Occipital lobe (tissue), 2 donors: Measurements from ENCODE around the gene RPL18A. TPM values are rescaled to one million over a fixed set of nuclear protein-coding genes. Genes with fewer than 3 reads are reported as not detected.
"Not testable (repeated sequence)": the region's sequence is repeated elsewhere in the genome, so short reads cannot be mapped to it uniquely, and the experiment has no call there.

ENCODE experiments used
- DNase-seq: peaks from one replicate; lab custom pipeline; 2025; lab: John Stamatoyannopoulos, UW
- total RNA-seq: library from RNA; depleted of rRNA; stranded (reverse); fragments of >200 nt; gene quantifications from one replicate; pipeline ENCODE4 v1.2.3, GENCODE V29; 2014

Gene RPL18A
- total RNA-seq, 1 donor from 2014 or later, result 612 TPM

GRCh38 chr19:17866312-17866963 is 6.7 kb downstream of the RPL18A start:
- no peak for DNase-seq

DNA sequence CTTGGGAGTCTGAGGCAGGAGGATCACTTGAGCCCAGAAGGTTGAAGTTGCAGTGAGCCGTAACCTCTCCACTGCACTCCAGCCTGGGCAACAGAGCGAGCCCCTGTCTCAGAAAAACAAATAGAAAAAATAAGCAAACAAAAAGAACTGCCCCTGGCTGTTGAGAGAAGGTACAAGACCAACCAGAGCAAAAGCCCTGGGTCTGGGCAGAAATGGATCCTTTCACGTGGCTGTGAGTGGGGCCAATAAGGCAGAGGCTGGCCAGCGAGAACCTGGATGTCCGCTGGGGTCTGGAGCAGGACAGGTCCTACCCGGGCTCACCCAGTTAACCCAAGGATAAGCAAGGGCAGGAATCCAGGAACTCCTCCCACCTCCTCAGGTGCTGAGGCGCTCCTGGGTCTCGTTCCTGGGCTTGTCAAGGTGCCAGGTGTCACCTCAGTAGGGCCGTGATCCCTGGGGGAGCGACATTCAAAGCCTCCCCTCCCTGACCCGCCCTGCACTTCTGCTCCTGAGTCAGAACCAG is 7.3 kb downstream of the RPL18A start:
- DNase-seq, result no peak

DNA sequence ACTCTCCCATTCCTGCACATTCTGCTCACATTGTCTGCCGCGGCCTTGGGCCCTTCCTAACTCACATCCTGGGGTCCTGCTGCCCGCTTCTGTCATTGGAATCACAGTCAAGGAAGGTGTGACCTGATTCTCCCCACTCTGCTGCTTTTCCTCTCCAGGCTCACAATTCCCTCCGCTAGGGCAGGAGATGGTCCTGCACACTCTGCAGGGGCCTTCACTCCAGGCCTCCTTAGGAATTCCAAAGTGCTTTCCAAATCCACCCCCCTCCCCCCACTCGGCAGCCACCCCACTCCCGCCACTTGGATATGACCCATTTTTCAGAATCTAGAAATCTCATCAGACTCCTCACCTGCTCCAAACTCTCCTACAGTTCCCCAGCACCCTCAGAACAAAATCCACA is 9.0 kb downstream of the RPL18A start:
- DNase-seq, result no peak

DNA sequence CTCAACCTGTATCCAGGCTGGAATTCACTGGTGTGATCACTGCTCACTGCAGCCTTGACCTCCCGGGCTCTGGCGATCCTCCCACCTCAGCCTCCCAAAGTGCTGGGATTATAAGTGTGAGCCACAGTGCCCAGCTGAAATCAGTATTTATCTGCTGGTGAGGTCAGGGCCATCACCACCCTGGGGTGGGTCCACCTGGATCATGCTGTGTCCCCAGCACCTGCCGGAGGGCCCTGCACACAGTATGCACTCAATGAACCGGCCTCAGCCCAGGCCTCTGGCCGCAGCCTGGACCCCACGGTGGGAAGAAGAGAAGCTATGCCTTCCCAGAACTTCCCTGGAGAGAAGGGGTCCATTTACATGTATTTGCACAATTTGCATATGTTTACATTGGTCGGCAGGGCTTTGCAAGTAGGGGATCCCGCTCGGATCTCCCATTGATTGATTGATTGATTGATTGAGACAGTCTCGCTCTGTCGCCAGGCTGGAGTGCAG is 9.5 kb downstream of the RPL18A start:
- DNase-seq, result no peak

DNA sequence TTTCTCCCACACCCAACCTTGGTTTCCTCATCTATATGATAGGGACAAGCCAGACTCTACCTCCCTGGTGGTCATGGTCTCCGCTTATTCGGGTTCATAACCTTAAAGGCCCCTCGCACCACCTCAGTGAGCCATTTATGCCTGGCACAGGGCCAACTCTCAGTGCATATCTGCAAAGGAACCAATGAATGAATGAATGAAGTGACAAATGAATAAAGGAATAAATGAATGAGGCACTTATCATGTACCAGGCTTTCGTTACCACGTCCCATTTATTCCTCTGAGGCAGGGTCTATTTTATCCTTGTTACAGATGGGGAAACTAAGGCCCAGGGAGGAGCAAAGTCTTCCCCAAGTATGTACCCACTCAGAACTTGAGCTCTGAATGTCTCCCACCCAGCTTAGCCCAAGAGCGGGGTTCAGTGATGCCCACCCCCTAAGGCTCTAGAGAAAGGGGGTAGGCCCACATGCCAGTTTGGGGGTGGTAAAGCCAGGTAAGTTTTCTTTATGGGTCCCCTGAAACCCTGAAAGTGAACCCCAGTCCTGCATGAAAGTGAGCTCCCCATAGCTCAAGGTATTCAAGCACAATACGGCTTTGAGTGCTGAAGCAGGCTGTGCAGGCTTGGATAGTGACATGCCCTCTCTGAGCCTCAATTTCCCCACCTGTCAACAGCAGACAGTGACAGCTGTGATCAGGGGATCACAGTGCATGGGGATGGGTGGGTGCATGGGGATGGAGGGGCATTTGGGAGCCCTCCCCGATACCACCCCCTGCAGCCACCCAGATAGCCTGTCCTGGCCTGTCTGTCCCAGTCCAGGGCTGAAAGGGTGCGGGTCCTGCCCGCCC is 11.5 kb downstream of the RPL18A start:
- DNase-seq, result no peak

- no peak for DNase-seq
Observed at GRCh38 chr19:17871878-17872250, 12.2 kb downstream of the RPL18A start, which contains the start of gene SLC5A5. SLC5A5 (plus strand) TSS chr19:17871945; CDS start chr19:17872320, 375 bp downstream.

DNA sequence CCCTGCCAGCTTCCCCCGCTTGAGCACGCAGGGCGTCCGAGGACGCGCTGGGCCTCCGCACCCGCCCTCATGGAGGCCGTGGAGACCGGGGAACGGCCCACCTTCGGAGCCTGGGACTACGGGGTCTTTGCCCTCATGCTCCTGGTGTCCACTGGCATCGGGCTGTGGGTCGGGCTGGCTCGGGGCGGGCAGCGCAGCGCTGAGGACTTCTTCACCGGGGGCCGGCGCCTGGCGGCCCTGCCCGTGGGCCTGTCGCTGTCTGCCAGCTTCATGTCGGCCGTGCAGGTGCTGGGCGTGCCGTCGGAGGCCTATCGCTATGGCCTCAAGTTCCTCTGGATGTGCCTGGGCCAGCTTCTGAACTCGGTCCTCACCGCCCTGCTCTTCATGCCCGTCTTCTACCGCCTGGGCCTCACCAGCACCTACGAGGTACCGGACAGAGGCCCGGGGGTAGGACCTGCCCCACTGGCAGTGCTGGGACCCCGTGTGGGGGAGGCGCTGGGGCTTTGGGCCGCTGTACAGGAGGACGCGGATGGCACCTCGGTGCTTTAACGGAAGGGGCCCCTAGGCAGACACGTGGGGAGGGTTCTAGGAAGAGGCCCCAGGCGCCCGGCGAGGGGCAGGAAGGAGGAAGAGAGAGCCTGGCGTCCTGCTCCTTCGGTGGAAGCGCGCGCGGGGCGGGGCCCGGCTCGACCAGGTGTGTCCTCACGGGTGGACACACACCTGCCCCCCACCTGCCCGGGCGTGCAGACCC is 12.7 kb downstream of the RPL18A start:
- DNase-seq, result no peak

GRCh38 chr19:17873786-17874757 is 14.4 kb downstream of the RPL18A start:
- DNase-seq, result no peak

DNA sequence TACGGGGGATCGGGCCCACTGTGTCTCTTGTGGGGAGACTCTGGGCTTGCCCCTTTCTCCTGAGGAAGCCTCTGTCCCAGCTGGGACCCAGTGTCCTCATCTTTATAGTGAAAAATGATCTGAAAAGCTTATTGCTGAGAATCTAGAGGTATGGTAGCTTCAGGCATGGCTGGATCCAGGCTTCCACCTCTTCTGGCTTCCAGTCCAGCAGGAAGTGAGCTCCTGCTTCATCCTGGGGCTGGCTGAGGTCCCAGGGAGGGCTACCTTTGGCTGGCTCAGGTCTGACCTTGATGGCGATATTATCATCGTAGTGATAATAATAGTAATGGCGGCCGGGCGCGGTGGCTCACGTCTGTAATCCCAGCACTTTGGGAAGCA is 15.0 kb downstream of the RPL18A start:
- no peak for DNase-seq

DNA sequence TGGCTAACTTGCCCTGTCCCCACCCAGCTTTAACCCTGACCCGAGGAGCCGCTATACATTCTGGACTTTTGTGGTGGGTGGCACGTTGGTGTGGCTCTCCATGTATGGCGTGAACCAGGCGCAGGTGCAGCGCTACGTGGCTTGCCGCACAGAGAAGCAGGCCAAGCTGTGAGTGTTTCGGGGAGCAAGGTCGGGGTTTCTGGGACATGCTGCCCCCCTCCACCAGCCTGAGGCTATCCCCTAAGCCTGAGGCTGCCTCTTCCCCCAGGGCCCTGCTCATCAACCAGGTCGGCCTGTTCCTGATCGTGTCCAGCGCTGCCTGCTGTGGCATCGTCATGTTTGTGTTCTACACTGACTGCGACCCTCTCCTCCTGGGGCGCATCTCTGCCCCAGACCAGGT is 18.0 kb downstream of the RPL18A start:
- DNase-seq, result no peak

GRCh38 chr19:17879466-17879865 is 19.8 kb downstream of the RPL18A start:
- DNase-seq, result no peak

DNA sequence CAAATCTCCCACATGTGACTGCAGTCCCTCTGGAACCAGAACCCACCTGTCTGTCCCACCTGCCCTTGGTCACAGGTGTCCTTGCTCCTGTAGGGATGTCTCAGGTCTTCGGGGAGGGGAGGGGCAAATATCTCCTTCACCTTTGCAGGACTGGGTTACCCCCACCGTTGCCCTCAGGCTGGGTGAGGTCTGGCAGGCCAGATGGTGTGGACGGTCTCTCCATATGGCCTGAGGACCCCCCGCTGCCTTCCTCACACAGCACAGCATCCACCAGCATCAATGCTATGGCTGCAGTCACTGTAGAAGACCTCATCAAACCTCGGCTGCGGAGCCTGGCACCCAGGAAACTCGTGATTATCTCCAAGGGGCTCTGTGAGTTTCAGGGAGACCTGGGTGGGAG is 22.0 kb downstream of the RPL18A start:
- no peak for DNase-seq

- no peak for DNase-seq
Observed at GRCh38 chr19:17883627-17884410, 24.1 kb downstream of the RPL18A start.

DNA sequence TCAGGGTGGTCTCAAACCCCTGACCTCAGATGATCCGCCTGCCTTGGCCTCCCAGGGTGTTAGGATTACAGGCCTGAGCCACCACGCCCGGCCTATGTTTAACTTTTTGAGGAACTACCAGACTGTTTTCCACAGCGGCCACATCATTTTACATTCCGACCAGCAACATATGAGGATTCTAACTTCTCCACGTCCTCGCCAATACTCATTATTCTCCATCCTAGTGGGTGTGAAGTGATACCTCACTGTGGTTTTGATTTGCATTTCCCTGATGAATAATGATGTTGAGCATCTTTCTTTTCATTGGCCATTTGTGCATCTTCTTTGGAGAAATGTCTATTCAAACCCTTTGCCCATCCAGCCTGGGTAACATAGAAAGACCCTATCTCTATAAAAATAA is 26.8 kb downstream of the RPL18A start:
- no peak for DNase-seq

DNA sequence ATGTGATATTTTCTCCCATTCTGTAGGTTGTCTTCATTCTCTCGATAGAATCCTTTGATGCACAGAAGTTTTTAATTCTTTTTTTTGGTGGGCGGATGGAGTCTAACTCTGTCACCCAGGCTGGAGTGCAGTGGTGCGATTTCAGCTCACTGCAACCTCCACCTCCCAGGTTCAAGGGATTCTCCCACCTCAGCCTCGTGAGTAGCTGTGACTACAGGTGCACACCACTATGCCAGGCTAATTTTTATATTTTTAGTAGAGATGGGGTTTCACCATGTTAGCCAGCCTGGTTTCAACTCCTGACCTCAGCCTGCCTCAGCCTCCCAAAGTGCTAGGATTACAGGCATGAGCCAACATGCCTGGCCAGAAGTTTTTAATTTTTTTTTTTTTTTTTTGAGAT is 27.5 kb downstream of the RPL18A start:
- DNase-seq, result not testable (repeated sequence)

GRCh38 chr19:17888260-17888659 is 28.6 kb downstream of the RPL18A start:
- no peak for DNase-seq

GRCh38 chr19:17889609-17890214 is 30.0 kb downstream of the RPL18A start:
- no peak for DNase-seq

GRCh38 chr19:17893766-17894165 is 34.1 kb downstream of the RPL18A start:
- no peak for DNase-seq

DNA sequence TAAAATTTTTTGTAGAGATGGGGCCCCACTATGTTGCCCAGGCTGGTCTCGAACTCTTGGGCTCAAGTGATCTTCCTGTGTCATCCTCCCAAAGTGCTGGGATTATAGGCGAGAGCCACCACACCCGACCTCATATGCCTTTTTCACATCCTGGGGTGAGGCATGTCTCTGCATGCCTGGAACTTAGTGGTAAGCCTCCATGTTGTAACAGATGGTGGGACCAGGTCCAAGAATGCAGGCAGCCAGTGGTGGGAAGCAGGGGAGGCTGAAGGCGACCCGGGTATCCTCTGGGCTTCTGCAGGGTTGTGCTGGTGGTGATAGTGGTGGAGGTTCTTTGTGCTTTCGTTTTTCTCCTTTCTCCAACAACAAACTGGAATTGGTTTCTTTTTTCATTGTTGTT is 43.0 kb downstream of the RPL18A start:
- DNase-seq, result no peak
